GM18502 (cell line): ENCODE data around the gene TRAPPC10.
A peak's percentile ranks its signal among the peaks of the same experiment; 100 is the strongest.

Source experiments
- ATAC-seq: cut with Tn5 transposase; IDR thresholded peaks from one replicate; pipeline ENCODE4 v1.9.1; 2021; ENCODE audit warnings: mild to moderate bottlenecking; ENCODE audit not compliant: unreplicated experiment, poor library complexity

The TRAPPC10 gene

GRCh38 chr21:44011579-44012473 lies at the start of gene TRAPPC10:
TRAPPC10 (plus strand) TSS chr21:44012309; CDS start chr21:44012494, 185 bp downstream.
- peak; percentile 74 for ATAC-seq

GRCh38 chr21:43965911-43966585 lies 46.1 kb upstream of the TRAPPC10 start:
- no peak for ATAC-seq

- ATAC-seq: no peak
Measured at GRCh38 chr21:43966946-43967512, 45.1 kb upstream of the TRAPPC10 start.

GRCh38 chr21:43967981-43968380 lies 44.1 kb upstream of the TRAPPC10 start:
- no peak for ATAC-seq

- no peak for ATAC-seq
Measured at GRCh38 chr21:43968410-43969114, 43.5 kb upstream of the TRAPPC10 start.

- ATAC-seq: no peak
Measured at GRCh38 chr21:43969115-43969444, 43.0 kb upstream of the TRAPPC10 start.

- no peak for ATAC-seq
Measured at GRCh38 chr21:43970551-43970950, 41.6 kb upstream of the TRAPPC10 start.

GRCh38 chr21:43971201-43971991 lies 40.7 kb upstream of the TRAPPC10 start:
- no peak for ATAC-seq

GRCh38 chr21:43971992-43972255 lies 40.2 kb upstream of the TRAPPC10 start:
- ATAC-seq: no peak

- ATAC-seq: no peak
Measured at GRCh38 chr21:43972850-43973633, 39.1 kb upstream of the TRAPPC10 start.

GRCh38 chr21:43973634-43973955 lies 38.5 kb upstream of the TRAPPC10 start:
- no peak for ATAC-seq

GRCh38 chr21:43974791-43975468 lies 37.2 kb upstream of the TRAPPC10 start:
- ATAC-seq: peak; percentile 20

- ATAC-seq: peak; percentile 65
Measured at GRCh38 chr21:43975469-43976098, 36.5 kb upstream of the TRAPPC10 start.

GRCh38 chr21:43976661-43977060 lies 35.4 kb upstream of the TRAPPC10 start:
- no peak for ATAC-seq

- ATAC-seq: no peak
Measured at GRCh38 chr21:43978060-43978459, 34.0 kb upstream of the TRAPPC10 start.

- no peak for ATAC-seq
Measured at GRCh38 chr21:43979654-43980053, 32.5 kb upstream of the TRAPPC10 start.

GRCh38 chr21:43981151-43981870 lies 30.8 kb upstream of the TRAPPC10 start:
- no peak for ATAC-seq

- ATAC-seq: no peak
Measured at GRCh38 chr21:43981871-43982210, 30.3 kb upstream of the TRAPPC10 start.
